Naive thymus-derived CD4-positive, alpha-beta T cell (primary cell): ENCODE data around the gene CADM3. TPM values are rescaled to one million over a fixed set of nuclear protein-coding genes. Genes with fewer than 3 reads are reported as not detected.

Source experiments
- ATAC-seq: fragments of 150-1000 bp; cut with Tn5 transposase; 2 replicates; pipeline ENCODE4 v1.10.0; 2021; ENCODE audit warnings: mild to moderate bottlenecking, moderate library complexity
- CTCF ChIA-PET: fragments of 350-600 bp; sonication (Branson Sonifier 250); formaldehyde crosslinking; loops from one replicate; lab custom pipeline; 2021; ENCODE audit warnings: antibody characterized with exemption; lab: Charles Lee
- POLR2A ChIA-PET: fragments of 350-600 bp; sonication (Branson Sonifier 250); formaldehyde crosslinking; loops from one replicate; lab custom pipeline; 2021; ENCODE audit warnings: antibody characterized with exemption, inconsistent platforms; lab: Charles Lee
- DNase-seq, 9 donors: peaks; one replicate each; pipeline versions ENCODE4 v3.0.0 to v3.0.0-alpha.2; 2020 to 2022; ENCODE audit warnings: mixed read lengths in 1 of 9
- H3K27ac ChIP-seq: one replicate; pipeline ENCODE4 v1.7.0; 2013; ENCODE audit warnings: mild to moderate bottlenecking, low read depth, low read length, moderate library complexity
- H3K27me3 ChIP-seq, 2 donors: one replicate each; pipeline ENCODE4 v1.7.0; 2013; ENCODE audit warnings: low read length in 2 of 2, mild to moderate bottlenecking in 2 of 2, moderate library complexity in 2 of 2; ENCODE audit not compliant: control insufficient read depth in 2 of 2, insufficient read depth in 2 of 2
- H3K36me3 ChIP-seq, 3 experiments: 1 replicate in 2 of 3; 2 replicates in 1 of 3; pipeline ENCODE4 v1.7.0; 2013; ENCODE audit warnings: low read length in 3 of 3, mild to moderate bottlenecking in 3 of 3, moderate library complexity in 1 of 3; ENCODE audit not compliant: insufficient read depth in 3 of 3, control insufficient read depth in 2 of 3
- H3K4me1 ChIP-seq, 2 donors: one replicate each; pipeline ENCODE4 v1.7.0; 2013; ENCODE audit warnings: low read length in 2 of 2, mild to moderate bottlenecking in 2 of 2, moderate library complexity in 1 of 2; ENCODE audit not compliant: control insufficient read depth in 2 of 2, insufficient read depth in 2 of 2
- H3K4me3 ChIP-seq: 2 replicates; pipeline ENCODE4 v1.7.0; 2013; ENCODE audit warnings: mild to moderate bottlenecking, low read length
- H3K9me3 ChIP-seq, 3 experiments: 1 replicate in 2 of 3; 2 replicates in 1 of 3; pipeline ENCODE4 v1.7.0; 2013; ENCODE audit warnings: low read length in 3 of 3; ENCODE audit not compliant: control insufficient read depth in 2 of 3
- H3K27ac Mint-ChIP-seq, 9 donors: one replicate each; pipeline ENCODE4 v1.8.0; 2020 to 2022; ENCODE audit warnings: mixed read lengths in 9 of 9, mild to moderate bottlenecking in 8 of 9, moderate library complexity in 5 of 9, inconsistent platforms in 2 of 9
- H3K27me3 Mint-ChIP-seq, 5 donors: one replicate each; pipeline ENCODE4 v1.8.0; 2021 to 2022; ENCODE audit warnings: mixed read lengths in 5 of 5, mild to moderate bottlenecking in 1 of 5
- H3K36me3 Mint-ChIP-seq, 5 donors: one replicate each; pipeline ENCODE4 v1.8.0; 2020 to 2022; ENCODE audit warnings: mixed read lengths in 5 of 5, mild to moderate bottlenecking in 3 of 5, inconsistent platforms in 1 of 5
- H3K4me1 Mint-ChIP-seq, 7 donors: one replicate each; pipeline ENCODE4 v1.8.0; 2020 to 2022; ENCODE audit warnings: mixed read lengths in 7 of 7, mild to moderate bottlenecking in 3 of 7, inconsistent platforms in 1 of 7
- H3K4me3 Mint-ChIP-seq, 10 donors: one replicate each; pipeline ENCODE4 v1.8.0; 2020 to 2022; ENCODE audit warnings: mild to moderate bottlenecking in 10 of 10, mixed read lengths in 10 of 10, moderate library complexity in 6 of 10, inconsistent platforms in 2 of 10
- H3K9me3 Mint-ChIP-seq, 11 donors: one replicate each; pipeline ENCODE4 v1.8.0; 2020 to 2022; ENCODE audit warnings: mixed read lengths in 11 of 11, mild to moderate bottlenecking in 4 of 11, inconsistent platforms in 1 of 11, moderate library complexity in 1 of 11
- intact Hi-C, 2 donors: fragments of 100-400 bp; cut with micrococcal nuclease; formaldehyde crosslinking; loops; one replicate each; pipeline ENCODE4 v1.15.1; 2023
- polyA plus RNA-seq, 2 donors: library from polyadenylated mRNA; unstranded; fragments of 300-500 nt; fragmentation: Illumina TruSeq; gene quantifications; one replicate each; pipeline ENCODE4 v1.2.3, GENCODE V29; 2021
- total RNA-seq, 6 experiments: library from RNA in 5 of 6; stranded (reverse) in 5 of 6; gene quantifications; 1 replicate in 5 of 6; 2 replicates in 1 of 6; pipeline ENCODE4 v1.2.3 and lab custom pipeline; 2021 to 2026

The CADM3 gene
- total and polyA plus RNA-seq, 7 experiments from 2014 or later = not detected

GRCh38 chr1:159218649-159219636, 47.5 kb downstream of the CADM3 start:
- Histone ChIP-seq H3K4me3 (no peak overlapping the region), H3K9me3 (no peaks in the 10 kb centered on the region), H3K27ac (no peak overlapping the region), H3K4me1 (no peaks in the 10 kb centered on the region), H3K36me3 (no peaks in the 10 kb centered on the region), H3K27me3 (no peaks in the 10 kb centered on the region)
- Mint-ChIP-seq H3K4me3 (no peak overlapping the region), H3K36me3 (no peaks in the 10 kb centered on the region), H3K27ac (no peak overlapping the region), H3K4me1 (no peaks in the 10 kb centered on the region), H3K9me3 (no peaks in the 10 kb centered on the region), H3K27me3 (peaks cover 7 to 41% (median 27%) of the 10 kb centered on the region in 5 donors)
- no peak for ATAC-seq
- POLR2A ChIA-PET = no interaction called here
- no peak for DNase-seq
- intact Hi-C loops = no loop called here
- CTCF ChIA-PET = no interaction called here

DNA sequence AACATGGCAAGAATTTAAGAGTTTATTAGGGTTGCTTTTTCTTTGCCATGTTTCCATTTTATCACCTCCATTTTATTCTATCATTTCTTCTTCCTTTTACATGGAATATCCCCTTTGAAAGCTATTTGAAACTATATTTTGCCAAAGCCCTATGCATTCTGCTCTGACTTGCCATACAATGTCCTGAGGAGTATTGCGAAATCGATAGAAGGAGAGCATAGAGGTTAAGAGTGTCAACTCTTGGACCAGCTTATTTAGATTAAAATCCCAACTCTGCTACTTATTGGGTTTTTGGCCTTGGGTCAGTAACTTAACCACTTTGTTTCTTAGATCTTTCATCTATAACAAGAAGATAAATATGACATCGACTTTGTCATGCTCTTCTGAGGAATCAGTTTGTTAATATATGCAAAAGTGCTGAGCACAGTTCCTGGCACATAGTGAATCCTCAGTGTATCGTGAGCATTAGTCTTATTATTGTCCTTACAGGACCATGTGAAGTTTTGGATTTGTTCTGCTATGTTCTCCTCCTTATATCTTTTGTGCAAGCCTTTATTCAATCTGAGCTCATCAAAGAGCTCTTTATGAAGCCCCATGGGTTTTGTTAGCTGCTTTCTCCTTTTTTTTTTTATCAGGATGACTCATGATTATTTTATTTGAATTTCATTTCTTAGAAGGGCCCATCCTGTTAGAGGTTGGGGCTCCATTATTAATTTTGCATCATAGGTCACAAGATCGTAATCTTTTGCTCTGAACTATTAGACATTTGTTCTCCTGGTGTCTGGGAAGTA, 50.9 kb downstream of the CADM3 start:
- ATAC-seq (no peak), DNase-seq (no peak)
- no peaks in the 10 kb centered on the region for H3K36me3 Mint-ChIP-seq
- Histone ChIP-seq H3K27ac (no peak overlapping the region), H3K27me3 (no peaks in the 10 kb centered on the region), H3K9me3 (no peaks in the 10 kb centered on the region), H3K4me1 (no peaks in the 10 kb centered on the region), H3K36me3 (no peaks in the 10 kb centered on the region), H3K4me3 (no peak overlapping the region)
- ChIA-PET POLR2A (no interaction called here), CTCF (interaction anchor here (1.0 kb wide), 1 partner anchor 9 kb away, joined by 5 read pairs; no protein-coding TSS in a partner anchor)
- peaks cover 0 to 51% (median 31%) of the 10 kb centered on the region in 5 donors for H3K27me3 Mint-ChIP-seq
- intact Hi-C loops = no loop called here
- H3K9me3 Mint-ChIP-seq = no peaks in the 10 kb centered on the region
- H3K4me3 Mint-ChIP-seq = no peak overlapping the region
- H3K4me1 Mint-ChIP-seq = peaks cover 0 to 2% (median 0%) of the 10 kb centered on the region in 7 donors
- no peak overlapping the region for H3K27ac Mint-ChIP-seq

- ChIA-PET CTCF (interaction anchor here (1.0 kb wide), 1 partner anchor 9 kb away, joined by 5 read pairs; no protein-coding TSS in a partner anchor), POLR2A (no interaction called here)
- no peak overlapping the region for H3K27ac Mint-ChIP-seq
- no peak for DNase-seq
- H3K36me3 Mint-ChIP-seq = no peaks in the 10 kb centered on the region
- peaks cover 0 to 2% (median 0%) of the 10 kb centered on the region in 7 donors for H3K4me1 Mint-ChIP-seq
- no peaks in the 10 kb centered on the region for H3K9me3 ChIP-seq
- ATAC-seq = no peak
- no peak overlapping the region for H3K4me3 ChIP-seq
- no peaks in the 10 kb centered on the region for H3K4me1 ChIP-seq
- H3K27ac ChIP-seq = no peak overlapping the region
- intact Hi-C loops = no loop called here
- no peaks in the 10 kb centered on the region for H3K36me3 ChIP-seq
- H3K27me3 ChIP-seq = no peaks in the 10 kb centered on the region
- H3K9me3 Mint-ChIP-seq = no peaks in the 10 kb centered on the region
- H3K27me3 Mint-ChIP-seq = peaks cover 0 to 52% (median 26%) of the 10 kb centered on the region in 5 donors
- no peak overlapping the region for H3K4me3 Mint-ChIP-seq
Measured at GRCh38 chr1:159223004-159223403, 51.6 kb downstream of the CADM3 start.

GRCh38 chr1:159228554-159228953, 57.1 kb downstream of the CADM3 start:
- ChIA-PET POLR2A (no interaction called here), CTCF (no interaction called here)
- no peaks in the 10 kb centered on the region for H3K36me3 ChIP-seq
- no peaks in the 10 kb centered on the region for H3K9me3 ChIP-seq
- H3K4me1 ChIP-seq = no peaks in the 10 kb centered on the region
- H3K4me3 Mint-ChIP-seq = no peak overlapping the region
- no peak overlapping the region for H3K27ac ChIP-seq
- H3K4me3 ChIP-seq = no peak overlapping the region
- no peaks in the 10 kb centered on the region for H3K27me3 ChIP-seq
- intact Hi-C loops = no loop called here
- peaks cover 0 to 1% (median 0%) of the 10 kb centered on the region in 11 donors for H3K9me3 Mint-ChIP-seq
- ATAC-seq (no peak), DNase-seq (no peak)
- peaks cover 0 to 2% (median 0%) of the 10 kb centered on the region in 7 donors for H3K4me1 Mint-ChIP-seq
- H3K27me3 Mint-ChIP-seq = peaks cover 4 to 62% (median 32%) of the 10 kb centered on the region in 5 donors
- H3K36me3 Mint-ChIP-seq = no peaks in the 10 kb centered on the region
- H3K27ac Mint-ChIP-seq = no peak overlapping the region

GRCh38 chr1:159229260-159229885, 58.0 kb downstream of the CADM3 start:
- Mint-ChIP-seq H3K36me3 (no peaks in the 10 kb centered on the region), H3K9me3 (peaks cover 0 to 1% (median 0%) of the 10 kb centered on the region in 11 donors), H3K27ac (no peak overlapping the region), H3K4me3 (no peak overlapping the region), H3K4me1 (peaks cover 0 to 2% (median 0%) of the 10 kb centered on the region in 7 donors), H3K27me3 (peaks cover 4 to 55% (median 26%) of the 10 kb centered on the region in 5 donors)
- no peak for ATAC-seq
- Histone ChIP-seq H3K27ac (no peak overlapping the region), H3K4me1 (no peaks in the 10 kb centered on the region), H3K36me3 (no peaks in the 10 kb centered on the region), H3K4me3 (no peak overlapping the region), H3K27me3 (no peaks in the 10 kb centered on the region), H3K9me3 (no peaks in the 10 kb centered on the region)
- intact Hi-C loops = no loop called here
- POLR2A ChIA-PET = no interaction called here
- no peak for DNase-seq
- CTCF ChIA-PET = no interaction called here

GRCh38 chr1:159229896-159230295, 58.5 kb downstream of the CADM3 start:
- H3K4me3 Mint-ChIP-seq = no peak overlapping the region

More at GRCh38 chr1:159229896-159230295, 58.5 kb downstream of the CADM3 start:
- H3K4me1 Mint-ChIP-seq = peaks cover 0 to 2% (median 0%) of the 10 kb centered on the region in 7 donors
- Histone ChIP-seq H3K9me3 (no peaks in the 10 kb centered on the region), H3K36me3 (no peaks in the 10 kb centered on the region), H3K4me1 (no peaks in the 10 kb centered on the region), H3K27ac (no peak overlapping the region), H3K4me3 (no peak overlapping the region), H3K27me3 (no peaks in the 10 kb centered on the region)
- no peak for ATAC-seq
- intact Hi-C loops = no loop called here
- ChIA-PET POLR2A (no interaction called here), CTCF (no interaction called here)
- H3K27ac Mint-ChIP-seq = no peak overlapping the region
- H3K9me3 Mint-ChIP-seq = peaks cover 0 to 1% (median 0%) of the 10 kb centered on the region in 11 donors
- DNase-seq = no peak
- peaks cover 4 to 52% (median 28%) of the 10 kb centered on the region in 5 donors for H3K27me3 Mint-ChIP-seq
- H3K36me3 Mint-ChIP-seq = no peaks in the 10 kb centered on the region
